Smooth muscle cell (in vitro differentiated cells): ENCODE data around the gene NINJ1. TPM values are rescaled to one million over a fixed set of nuclear protein-coding genes. Genes with fewer than 3 reads are reported as not detected.

Experiments
- DNase-seq: peaks from one replicate; lab custom pipeline; 2025; ENCODE audit not compliant: unreplicated experiment; lab: John Stamatoyannopoulos, UW
- H2AFZ ChIP-seq: fragments of 200-600 bp; sonication (generic); 2 replicates; pipeline ENCODE4 v1.6.0; 2016; ENCODE audit warnings: antibody characterized with exemption, low read depth, mild to moderate bottlenecking
- H3F3A ChIP-seq: fragments of 200-600 bp; sonication (generic); 2 replicates; pipeline ENCODE4 v1.6.0; 2017; ENCODE audit warnings: antibody characterized with exemption, low read depth
- H3K27ac ChIP-seq: fragments of 200-600 bp; sonication (generic); 2 replicates; pipeline ENCODE4 v1.5.1; 2016; ENCODE audit warnings: low read depth, mild to moderate bottlenecking
- H3K27me3 ChIP-seq: fragments of 200-600 bp; sonication (generic); 2 replicates; pipeline ENCODE4 v1.6.1; 2016; ENCODE audit warnings: low read depth, mild to moderate bottlenecking
- H3K36me3 ChIP-seq: fragments of 200-600 bp; sonication (generic); 2 replicates; pipeline ENCODE4 v1.5.1; 2016; ENCODE audit warnings: low read depth
- H3K4me1 ChIP-seq: fragments of 200-600 bp; sonication (generic); 2 replicates; pipeline ENCODE4 v1.5.1; 2016; ENCODE audit warnings: low read depth
- H3K4me2 ChIP-seq: fragments of 200-600 bp; sonication (generic); 2 replicates; pipeline ENCODE4 v1.6.0; 2016; ENCODE audit warnings: mild to moderate bottlenecking
- H3K4me3 ChIP-seq: fragments of 200-600 bp; sonication (generic); 2 replicates; pipeline ENCODE4 v1.5.1; 2016; ENCODE audit warnings: mild to moderate bottlenecking
- H3K79me2 ChIP-seq: fragments of 200-600 bp; sonication (generic); 2 replicates; pipeline ENCODE4 v1.6.0; 2016; ENCODE audit warnings: low read depth, mild to moderate bottlenecking
- H3K9ac ChIP-seq: fragments of 200-600 bp; sonication (generic); 2 replicates; pipeline ENCODE4 v1.6.0; 2016; ENCODE audit warnings: low read depth
- H3K9me3 ChIP-seq: fragments of 200-600 bp; sonication (generic); replicated peaks from 2 replicates; pipeline ENCODE4 v1.5.1; 2016; ENCODE audit warnings: low read depth
- H4K20me1 ChIP-seq: fragments of 200-600 bp; sonication (generic); 2 replicates; pipeline ENCODE4 v1.6.0; 2016; ENCODE audit warnings: low read depth
- CTCF ChIP-seq: fragments of 200-600 bp; sonication (generic); IDR thresholded peaks from 2 replicates; pipeline ENCODE4 v1.5.1; 2017; ENCODE audit warnings: borderline replicate concordance, mild to moderate bottlenecking, antibody characterized with exemption; ENCODE audit not compliant: insufficient read depth, poor library complexity, severe bottlenecking
- WGBS: methylation state at CpG from one replicate; pipeline ENCODE4 v1.1.7; 2016; ENCODE audit warnings: low lambda C conversion rate; 5-methylcytosine and 5-hydroxymethylcytosine counted together
- polyA plus RNA-seq: library from polyadenylated mRNA; unstranded; fragments of >200 nt; fragmentation: Nextera tagmentation; extraction: Ambion mirVana; gene quantifications from 2 replicates; pipeline ENCODE4 v1.2.1, GENCODE V29; 2016
- total RNA-seq: library from RNA; depleted of rRNA; stranded (reverse); fragments of >200 nt; gene quantifications from 2 replicates; pipeline ENCODE4 v1.2.3, GENCODE V29; 2014

NINJ1 gene
- total and polyA plus RNA-seq, 2 experiments from 2014 or later, result 34.3 to 53.7 TPM

GRCh38 chr9:93072383-93072795 lies 61.7 kb downstream of the NINJ1 start:
- H4K20me1 ChIP-seq, result no peaks in the 10 kb centered on the region
- H3K9me3 ChIP-seq, result no peaks in the 10 kb centered on the region
- no peak overlapping the region for H3K27ac ChIP-seq
- H3K4me2 ChIP-seq, result no peak overlapping the region
- H3K4me1 ChIP-seq, result no peaks in the 10 kb centered on the region
- no peak overlapping the region for H3K4me3 ChIP-seq
- H3K79me2 ChIP-seq, result no peaks in the 10 kb centered on the region
- no peak overlapping the region for H3K9ac ChIP-seq
- no peaks in the 10 kb centered on the region for H3F3A ChIP-seq
- WGBS, result 85% methylated on average over 5 of the region's 5 CpGs
- H3K27me3 ChIP-seq, result no peaks in the 10 kb centered on the region
- no peak for TF ChIP-seq CTCF
- no peak for DNase-seq
- no peak overlapping the region for H2AFZ ChIP-seq
- no peaks in the 10 kb centered on the region for H3K36me3 ChIP-seq

Other genes with a start within 250 kb of the NINJ1 start
- gene FGD3, start 186.7 kb downstream of the NINJ1 start, total RNA-seq, result 2.0 and 2.1 TPM in 2 replicates
- 1.1 and 3.1 TPM in 2 replicates for gene FGD3, start 186.7 kb downstream of the NINJ1 start, polyA plus RNA-seq
- gene SUSD3, start 75.5 kb downstream of the NINJ1 start, total RNA-seq, result not detected in 2 replicates
- 0.34 TPM in 1 of 2 replicates, not detected in the other for gene SUSD3, start 75.5 kb downstream of the NINJ1 start, polyA plus RNA-seq
- 41.6 and 86.0 TPM in 2 replicates for gene CARD19, start 38.0 kb downstream of the NINJ1 start, total RNA-seq
- gene CARD19, start 38.0 kb downstream of the NINJ1 start, polyA plus RNA-seq, result 88.1 TPM in 2 replicates
- gene WNK2, start 49.9 kb upstream of the NINJ1 start, total RNA-seq, result 0.31 TPM in 1 of 2 replicates, not detected in the other
- 0.20 and 0.27 TPM in 2 replicates for gene WNK2, start 49.9 kb upstream of the NINJ1 start, polyA plus RNA-seq